GM23338 (cell line): ENCODE data around the gene ZNF469. TPM values are rescaled to one million over a fixed set of nuclear protein-coding genes. Genes with fewer than 3 reads are reported as not detected.

Experiments
- ATAC-seq: fragments of 200-7000 bp; cut with Tn5 transposase; 3 replicates; pipeline ENCODE4 v1.9.1; 2020
- DNase-seq: peaks from one replicate; pipeline ENCODE4 v3.0.0-alpha.2; 2015; ENCODE audit warnings: low spot score
- H2AFZ ChIP-seq: fragments of 200-600 bp; sonication (generic); 2 replicates; pipeline ENCODE4 v1.8.0; 2016; ENCODE audit warnings: antibody characterized with exemption, mild to moderate bottlenecking, moderate library complexity
- H3F3A ChIP-seq: fragments of 200-600 bp; sonication (generic); replicated peaks from 2 replicates; pipeline ENCODE4 v1.8.0; 2017; ENCODE audit warnings: antibody characterized with exemption, mixed run types, low read depth
- H3K27ac ChIP-seq: fragments of 200-600 bp; sonication (generic); 2 replicates; pipeline ENCODE4 v1.6.1; 2016; ENCODE audit warnings: low read depth
- H3K27me3 ChIP-seq: fragments of 200-600 bp; sonication (generic); 2 replicates; pipeline ENCODE4 v1.8.0; 2016; ENCODE audit warnings: mild to moderate bottlenecking, mixed run types, moderate library complexity; ENCODE audit not compliant: insufficient read depth
- H3K36me3 ChIP-seq: fragments of 200-600 bp; sonication (generic); 2 replicates; pipeline ENCODE4 v1.8.0; 2016; ENCODE audit warnings: mild to moderate bottlenecking; ENCODE audit not compliant: insufficient read depth
- H3K4me1 ChIP-seq: fragments of 200-600 bp; sonication (generic); 2 replicates; pipeline ENCODE4 v1.8.0; 2016; ENCODE audit warnings: mild to moderate bottlenecking, moderate library complexity; ENCODE audit not compliant: insufficient read depth
- H3K4me2 ChIP-seq: fragments of 200-600 bp; sonication (generic); 2 replicates; pipeline ENCODE4 v1.7.1; 2017; ENCODE audit warnings: mixed run types
- H3K4me3 ChIP-seq: fragments of 200-600 bp; sonication (generic); 2 replicates; pipeline ENCODE4 v1.6.1; 2016; ENCODE audit warnings: mixed run types
- H3K79me2 ChIP-seq: fragments of 200-600 bp; sonication (generic); replicated peaks from 2 replicates; pipeline ENCODE4 v1.8.0; 2017; ENCODE audit warnings: mild to moderate bottlenecking; ENCODE audit not compliant: insufficient read depth
- H3K9me2 ChIP-seq: fragments of 200-600 bp; sonication (generic); 2 replicates; pipeline ENCODE4 v1.8.0; 2017; ENCODE audit not compliant: insufficient read depth
- H4K20me1 ChIP-seq: fragments of 200-600 bp; sonication (generic); replicated peaks from 2 replicates; pipeline ENCODE4 v1.8.0; 2017; ENCODE audit warnings: mild to moderate bottlenecking; ENCODE audit not compliant: insufficient read depth
- H3K27ac Mint-ChIP-seq: 2 replicates; pipeline ENCODE4 v1.8.0; 2020; ENCODE audit warnings: inconsistent platforms, mild to moderate bottlenecking, moderate library complexity, mixed read lengths
- H3K27me3 Mint-ChIP-seq: 3 replicates; pipeline ENCODE4 v1.8.0; 2022; ENCODE audit warnings: low read depth, mild to moderate bottlenecking, moderate library complexity, mixed read lengths, inconsistent platforms; ENCODE audit not compliant: insufficient read depth, poor library complexity
- H3K36me3 Mint-ChIP-seq: 3 replicates; pipeline ENCODE4 v1.8.0; 2021; ENCODE audit warnings: low read depth, mild to moderate bottlenecking, inconsistent platforms, moderate library complexity, mixed read lengths
- H3K4me1 Mint-ChIP-seq: 3 replicates; pipeline ENCODE4 v1.8.0; 2020; ENCODE audit warnings: mild to moderate bottlenecking, inconsistent platforms, mixed read lengths
- H3K4me3 Mint-ChIP-seq: 3 replicates; pipeline ENCODE4 v1.8.0; 2021; ENCODE audit warnings: moderate library complexity, mild to moderate bottlenecking, inconsistent platforms, mixed read lengths
- H3K9me3 Mint-ChIP-seq: 3 replicates; pipeline ENCODE4 v1.8.0; 2020; ENCODE audit warnings: moderate library complexity, mild to moderate bottlenecking, inconsistent platforms, mixed read lengths
- CREB1 ChIP-seq: fragments of 250-450 bp; sonication (Bioruptor Pico); IDR thresholded peaks from 2 replicates; pipeline ENCODE4 v1.5.0; 2020; ENCODE audit warnings: low read depth, mild to moderate bottlenecking, moderate library complexity
- ETS1 ChIP-seq: IDR thresholded peaks from 2 replicates; pipeline ENCODE4 v1.6.1; 2016; ENCODE audit warnings: antibody characterized with exemption
- NANOG ChIP-seq: IDR thresholded peaks from 2 replicates; pipeline ENCODE4 v1.6.1; 2016; ENCODE audit warnings: antibody characterized with exemption, borderline replicate concordance
- POLR2AphosphoS5 ChIP-seq: IDR thresholded peaks from 2 replicates; pipeline ENCODE4 v1.6.1; 2016; ENCODE audit warnings: antibody characterized with exemption, low read depth
- STAT1 ChIP-seq: IDR thresholded peaks from one replicate; pipeline ENCODE4 v1.6.1; 2016; ENCODE audit warnings: antibody characterized with exemption; ENCODE audit not compliant: unreplicated experiment
- ZNF462 ChIP-seq: fragments of 250-450 bp; sonication (Bioruptor Pico); IDR thresholded peaks from 2 replicates; pipeline ENCODE4 v1.5.0; 2020; ENCODE audit warnings: mild to moderate bottlenecking, moderate library complexity
- polyA plus RNA-seq: library from polyadenylated mRNA; unstranded; fragments of >200 nt; fragmentation: Nextera tagmentation; extraction: Ambion mirVana; gene quantifications from 2 replicates; pipeline ENCODE4 v1.2.1, GENCODE V29; 2016
- total RNA-seq: library from RNA; depleted of rRNA; stranded (reverse); fragments of >200 nt; shearing (Covaris generic); gene quantifications from 2 replicates; pipeline ENCODE4 v1.2.3, GENCODE V29; 2014

Gene ZNF469
- total and polyA plus RNA-seq, 2 experiments from 2014 or later: 0.23 to 1.9 TPM

GRCh38 chr16:88337021-88337420 lies 45.7 kb upstream of the ZNF469 start:
- H3K36me3 ChIP-seq: no peaks in the 10 kb centered on the region
- H3K79me2 ChIP-seq: no peaks in the 10 kb centered on the region
- no peak for ATAC-seq
- H4K20me1 ChIP-seq: no peaks in the 10 kb centered on the region
- H3K9me3 Mint-ChIP-seq: peaks cover 31% of the 10 kb centered on the region
- no peaks in the 10 kb centered on the region for H3K4me1 ChIP-seq
- H3K4me2 ChIP-seq: no peak overlapping the region
- H3K27me3 Mint-ChIP-seq: peaks cover 4% of the 10 kb centered on the region
- no peaks in the 10 kb centered on the region; the same call in 2 of the 3 replicates for H3K4me1 Mint-ChIP-seq
- H3K27ac Mint-ChIP-seq: no peak overlapping the region
- H3K4me3 Mint-ChIP-seq: no peak overlapping the region
- no peak for DNase-seq
- H3K36me3 Mint-ChIP-seq: peaks cover 9% of the 10 kb centered on the region; the same call in 2 of the 3 replicates
- H2AFZ ChIP-seq: no peak overlapping the region
- no peak for TF ChIP-seq STAT1
- TF ChIP-seq POLR2AphosphoS5: no peak
- no peak for TF ChIP-seq NANOG
- TF ChIP-seq ETS1: no peak
- TF ChIP-seq ZNF462: no peak
- TF ChIP-seq CREB1 (CRISPR knock-in tag): no peak
- H3K9me2 ChIP-seq: no peaks in the 10 kb centered on the region
- H3K4me3 ChIP-seq: no peak overlapping the region
- H3F3A ChIP-seq: peaks cover 7% of the 10 kb centered on the region; the same call in 1 of the 2 replicates
- H3K27me3 ChIP-seq: no peaks in the 10 kb centered on the region
- H3K27ac ChIP-seq: no peak overlapping the region
